Activated CD8-positive, alpha-beta memory T cell treated with anti-CD3 and anti-CD28 coated beads, Interleukin-2, amount 50 U/mL, for 4 hours (primary cell): ENCODE results near the gene MYO1A.

ENCODE experiments used
- DNase-seq: peaks from one replicate; pipeline ENCODE4 v3.0.0-alpha.2; 2020

The MYO1A gene

GRCh38 chr12:57012600-57013465 lies 37.1 kb downstream of the MYO1A start:
- DNase-seq = no peak

- no peak for DNase-seq
These were observed 38.2 kb downstream of the MYO1A start for GRCh38 chr12:57011438-57012424.

GRCh38 chr12:57010627-57011247 lies 39.2 kb downstream of the MYO1A start:
- no peak for DNase-seq

- no peak for DNase-seq
These were observed 39.8 kb downstream of the MYO1A start for GRCh38 chr12:57009949-57010626.

- no peak for DNase-seq
These were observed 41.8 kb downstream of the MYO1A start for GRCh38 chr12:57008178-57008577.

GRCh38 chr12:57006809-57007475 lies 43.0 kb downstream of the MYO1A start:
- DNase-seq = peak; percentile 35

- peak; percentile 70 for DNase-seq
These were observed 43.7 kb downstream of the MYO1A start, which contains the start of gene ZBTB39 for GRCh38 chr12:57005980-57006808. ZBTB39 (minus strand) TSS chr12:57006546; CDS start chr12:57004917, 1,629 bp downstream.

- no peak for DNase-seq
These were observed 45.3 kb downstream of the MYO1A start for GRCh38 chr12:57004651-57005050.

GRCh38 chr12:57003395-57003794 lies 46.5 kb downstream of the MYO1A start:
- no peak for DNase-seq

- DNase-seq = peak; percentile 74
These were observed 48.5 kb downstream of the MYO1A start for GRCh38 chr12:57001448-57001906.

GRCh38 chr12:57000393-57000792 lies 49.5 kb downstream of the MYO1A start:
- DNase-seq = no peak

GRCh38 chr12:56999456-56999855 lies 50.5 kb downstream of the MYO1A start:
- DNase-seq = no peak

GRCh38 chr12:56998981-56999380 lies 50.9 kb downstream of the MYO1A start:
- DNase-seq = no peak

GRCh38 chr12:56998316-56998715 lies 51.6 kb downstream of the MYO1A start:
- no peak for DNase-seq

GRCh38 chr12:56996793-56997545 lies 53.0 kb downstream of the MYO1A start:
- DNase-seq = no peak

GRCh38 chr12:56995930-56996496 lies 53.9 kb downstream of the MYO1A start:
- DNase-seq = no peak

- no peak for DNase-seq
These were observed 54.6 kb downstream of the MYO1A start for GRCh38 chr12:56995201-56995929.

- no peak for DNase-seq
These were observed 55.6 kb downstream of the MYO1A start for GRCh38 chr12:56994231-56994746.

- no peak for DNase-seq
These were observed 56.6 kb downstream of the MYO1A start for GRCh38 chr12:56993346-56993745.
